ENCODE measurements around the gene ARMCX4. TPM values are rescaled to one million over a fixed set of nuclear protein-coding genes. Genes with fewer than 3 reads are reported as not detected.
A peak's percentile ranks its signal among the peaks of the same experiment; 100 is the strongest.

ARMCX4 gene
- total RNA-seq, result 5.3 TPM
- long read RNA-seq, partial matches to known transcripts, result 0 of 5 reads
- long read RNA-seq, other reads (novel, unspliced or antisense), result 3 of 5 reads

DNA sequence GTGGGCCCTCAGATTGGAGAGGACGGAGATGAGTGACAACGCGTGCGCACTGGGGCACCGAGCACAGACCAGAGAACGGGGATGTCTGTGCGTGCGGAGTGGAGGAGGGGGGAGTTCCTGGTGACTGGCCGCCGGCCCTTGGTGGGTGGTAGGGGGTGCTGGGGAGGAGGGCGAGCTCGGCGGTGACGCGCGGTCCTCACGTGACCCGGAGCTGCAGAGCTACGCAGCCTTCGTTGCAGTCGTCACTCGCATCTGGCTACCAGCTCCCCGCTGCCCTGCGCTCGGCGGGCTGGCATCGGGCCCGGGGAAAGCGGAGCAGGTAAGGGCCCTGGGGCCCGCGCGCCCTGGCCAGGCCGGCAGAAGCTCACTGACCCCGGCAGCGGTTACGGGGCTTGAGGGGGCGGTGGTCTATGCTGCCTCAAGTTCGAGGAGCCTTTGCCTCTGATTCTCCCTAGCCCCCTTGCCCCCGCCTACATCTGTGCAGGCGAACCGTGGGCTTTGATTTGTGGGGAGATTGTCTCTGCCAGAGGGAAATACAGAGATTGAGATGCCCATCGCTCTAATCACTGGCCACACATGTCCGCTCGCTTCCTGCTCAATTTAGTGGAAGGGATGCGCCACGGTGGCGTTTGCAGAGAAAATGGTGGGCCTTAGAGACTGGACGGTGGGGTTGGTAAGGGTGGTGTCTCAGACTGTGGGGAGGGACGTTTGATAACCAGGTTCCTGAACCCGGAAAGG is at the start of gene ARMCX4:
TSS of gene ARMCX4 (plus strand) at position 245 of the 738 bp plus-strand sequence. CDS start 3,134 bp downstream, outside the sequence.
- intact Hi-C loops (cut with micrococcal nuclease), result no loop called here
- H3K27me3 ChIP-seq (ENCODE audit: low read depth), result no peaks in the 10 kb centered on the region
- H3K4me3 ChIP-seq, result peak within 1 kb of the TSS; percentile 68
- H3K36me3 ChIP-seq, result no peaks in the 10 kb centered on the region
- peak; percentile 34 for DNase-seq
- H3K4me1 ChIP-seq, result no peaks in the 10 kb centered on the region
- H3K9me3 ChIP-seq (replicated peaks), result no peaks in the 10 kb centered on the region
- H3K27ac ChIP-seq (replicated peaks), result no peak within 1 kb of the TSS
- TF ChIP-seq, protein P1, sequence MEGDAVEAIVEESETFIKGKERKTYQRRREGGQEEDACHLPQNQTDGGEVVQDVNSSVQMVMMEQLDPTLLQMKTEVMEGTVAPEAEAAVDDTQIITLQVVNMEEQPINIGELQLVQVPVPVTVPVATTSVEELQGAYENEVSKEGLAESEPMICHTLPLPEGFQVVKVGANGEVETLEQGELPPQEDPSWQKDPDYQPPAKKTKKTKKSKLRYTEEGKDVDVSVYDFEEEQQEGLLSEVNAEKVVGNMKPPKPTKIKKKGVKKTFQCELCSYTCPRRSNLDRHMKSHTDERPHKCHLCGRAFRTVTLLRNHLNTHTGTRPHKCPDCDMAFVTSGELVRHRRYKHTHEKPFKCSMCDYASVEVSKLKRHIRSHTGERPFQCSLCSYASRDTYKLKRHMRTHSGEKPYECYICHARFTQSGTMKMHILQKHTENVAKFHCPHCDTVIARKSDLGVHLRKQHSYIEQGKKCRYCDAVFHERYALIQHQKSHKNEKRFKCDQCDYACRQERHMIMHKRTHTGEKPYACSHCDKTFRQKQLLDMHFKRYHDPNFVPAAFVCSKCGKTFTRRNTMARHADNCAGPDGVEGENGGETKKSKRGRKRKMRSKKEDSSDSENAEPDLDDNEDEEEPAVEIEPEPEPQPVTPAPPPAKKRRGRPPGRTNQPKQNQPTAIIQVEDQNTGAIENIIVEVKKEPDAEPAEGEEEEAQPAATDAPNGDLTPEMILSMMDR (IDR thresholded peaks at IDR 0.05; ENCODE audit: borderline replicate concordance), result no peak

DNA sequence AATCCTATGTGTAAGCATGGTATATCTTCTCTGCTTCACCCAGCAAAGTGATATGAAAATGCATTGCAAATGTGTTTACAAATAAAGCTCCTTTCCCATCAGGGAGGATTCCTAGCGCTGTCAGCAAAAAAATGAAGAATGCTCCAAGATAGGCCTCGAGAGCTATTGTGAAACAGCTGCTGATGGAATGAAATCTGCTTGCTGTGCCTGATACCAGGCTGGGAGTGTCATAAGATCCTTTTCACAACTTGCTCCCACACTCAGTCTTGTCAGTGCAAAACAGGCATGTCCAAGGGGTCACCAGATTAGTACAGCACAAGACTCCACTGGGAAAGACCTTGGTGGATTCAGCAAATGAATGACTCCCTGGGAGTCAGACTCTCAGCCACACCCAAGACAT is 43.2 kb upstream of the ARMCX4 start:
- no peaks in the 10 kb centered on the region for H3K9me3 ChIP-seq (replicated peaks)
- no peaks in the 10 kb centered on the region for H3K27me3 ChIP-seq (ENCODE audit: low read depth)
- no peak overlapping the region for H3K4me3 ChIP-seq
- H3K36me3 ChIP-seq, result peaks cover 22% of the 10 kb centered on the region
- no peak overlapping the region for H3K27ac ChIP-seq (replicated peaks)
- intact Hi-C loops (cut with micrococcal nuclease), result no loop called here
- TF ChIP-seq, protein P1 (IDR thresholded peaks at IDR 0.05; ENCODE audit: borderline replicate concordance), result no peak
- H3K4me1 ChIP-seq, result peaks cover 3% of the 10 kb centered on the region
- DNase-seq, result no peak

DNA sequence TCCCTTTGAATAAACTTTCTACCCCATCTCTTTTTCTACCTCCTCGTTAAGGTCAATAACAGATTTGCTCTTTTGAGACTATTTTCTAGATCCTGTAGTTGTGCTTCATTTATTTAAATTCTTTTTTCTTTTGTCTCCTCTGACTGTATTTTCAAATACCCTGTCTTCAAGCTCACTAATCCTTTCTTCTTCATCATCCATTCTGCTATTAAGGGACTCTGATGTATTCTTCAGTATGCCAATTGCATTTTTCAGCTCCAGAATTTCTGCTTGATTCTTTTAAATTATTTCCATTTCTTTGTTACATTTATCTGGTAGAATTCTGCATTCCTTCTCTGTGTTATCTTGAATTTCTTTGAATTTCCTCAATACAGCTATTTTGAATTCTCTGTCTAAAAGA is 36.0 kb upstream of the ARMCX4 start:
- H3K27me3 ChIP-seq (ENCODE audit: low read depth), result no peaks in the 10 kb centered on the region
- no peak for DNase-seq
- H3K36me3 ChIP-seq, result no peaks in the 10 kb centered on the region
- intact Hi-C loops (cut with micrococcal nuclease), result no loop called here
- H3K27ac ChIP-seq (replicated peaks), result no peak overlapping the region
- no peak overlapping the region for H3K4me3 ChIP-seq
- TF ChIP-seq, protein P1 (IDR thresholded peaks at IDR 0.05; ENCODE audit: borderline replicate concordance), result no peak
- H3K4me1 ChIP-seq, result peaks cover 14% of the 10 kb centered on the region
- H3K9me3 ChIP-seq (replicated peaks), result no peaks in the 10 kb centered on the region

DNA sequence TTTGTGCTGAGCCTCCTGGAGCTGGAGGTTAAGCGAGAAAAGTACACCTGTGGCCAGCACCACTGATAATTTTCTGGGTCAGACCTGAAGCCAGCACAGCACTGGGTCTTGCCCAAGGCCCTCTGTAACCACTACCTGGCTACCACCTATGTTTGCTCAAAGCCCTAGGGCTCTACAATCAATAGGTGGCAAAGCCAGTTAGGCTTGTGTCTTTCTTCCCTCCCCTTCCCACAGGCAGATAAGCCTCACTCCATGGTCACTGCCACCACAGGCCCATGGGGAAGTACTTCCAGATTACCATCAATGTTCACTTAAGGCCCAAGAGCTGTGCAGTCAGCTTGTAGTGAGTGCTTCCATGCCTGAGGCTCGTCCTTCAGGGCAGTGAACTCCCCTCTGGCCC is 35.2 kb upstream of the ARMCX4 start:
- Histone ChIP-seq H3K9me3 (replicated peaks) (no peaks in the 10 kb centered on the region), H3K27me3 (ENCODE audit: low read depth) (no peaks in the 10 kb centered on the region), H3K4me1 (peaks cover 14% of the 10 kb centered on the region), H3K4me3 (no peak overlapping the region), H3K36me3 (no peaks in the 10 kb centered on the region), H3K27ac (replicated peaks) (no peak overlapping the region)
- no peak for DNase-seq
- TF ChIP-seq, protein P1 (IDR thresholded peaks at IDR 0.05; ENCODE audit: borderline replicate concordance), result no peak
- intact Hi-C loops (cut with micrococcal nuclease), result no loop called here

DNA sequence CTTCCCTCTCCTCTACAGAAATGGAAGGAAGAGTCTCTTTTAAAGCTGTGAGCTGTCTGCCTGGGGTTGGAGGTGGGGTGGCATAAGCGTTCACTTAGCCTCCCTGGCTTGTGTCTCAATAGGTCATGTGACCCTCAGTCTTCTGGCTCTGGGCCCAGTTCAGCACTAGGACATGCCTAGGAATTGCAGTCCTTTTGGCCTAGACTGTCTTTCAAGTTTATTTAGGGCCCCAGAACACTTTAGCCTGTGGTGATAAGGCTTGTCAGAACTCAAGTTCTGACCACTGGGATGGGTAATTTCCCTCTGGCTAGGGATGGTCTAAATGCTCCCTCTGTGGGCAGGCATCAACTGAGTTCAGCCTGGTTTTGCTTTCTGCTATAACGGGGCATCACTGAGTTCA is 34.3 kb upstream of the ARMCX4 start:
- intact Hi-C loops (cut with micrococcal nuclease), result no loop called here
- Histone ChIP-seq H3K9me3 (replicated peaks) (no peaks in the 10 kb centered on the region), H3K27me3 (ENCODE audit: low read depth) (no peaks in the 10 kb centered on the region), H3K4me1 (peaks cover 14% of the 10 kb centered on the region), H3K27ac (replicated peaks) (peak overlapping the region; percentile 46), H3K4me3 (no peak overlapping the region), H3K36me3 (peaks cover 4% of the 10 kb centered on the region)
- TF ChIP-seq, protein P1 (IDR thresholded peaks at IDR 0.05; ENCODE audit: borderline replicate concordance), result no peak
- DNase-seq, result peak; percentile 41

All from left ventricle myocardium inferior (tissue), 1 donor.